A549 (cell line): ENCODE data around the gene LOXL1. TPM values are rescaled to one million over a fixed set of nuclear protein-coding genes. Genes with fewer than 3 reads are reported as not detected.

ENCODE experiments used
- ATAC-seq, 2 experiments: fragments of 200-7000 bp in 1 of 2; fragments of >200 bp in 1 of 2; cut with Nextera tagmentation in 1 of 2; cut with Tn5 transposase in 1 of 2; 3 replicates each; pipeline versions ENCODE4 v1.8.0 to v1.9.1; 2018 to 2020; ENCODE audit warnings: mild to moderate bottlenecking in 1 of 2, moderate library complexity in 1 of 2
- CTCF ChIA-PET: fragments of 300-600 bp; sonication (Branson Sonifier 250); formaldehyde crosslinking; extraction: SDS; loops from one replicate; lab custom pipeline; 2021; ENCODE audit warnings: antibody characterized with exemption, inconsistent platforms; lab: Yijun Ruan, JAX
- POLR2A ChIA-PET: fragments of 350-600 bp; formaldehyde crosslinking; extraction: SDS; loops from one replicate; lab custom pipeline; 2021; ENCODE audit warnings: antibody characterized with exemption, inconsistent platforms; lab: Yijun Ruan, JAX
- DNase-seq, 2 experiments: peaks; one replicate each; pipeline versions ENCODE4 v3.0.0 to v3.0.0-alpha.2; 2011 to 2016; ENCODE audit warnings: low read depth in 1 of 2, low spot score in 1 of 2
- FAIRE-seq: peaks from 2 replicates; lab custom pipeline; 2011; peaks lifted over from hg19 to GRCh38; lab: Jason Lieb, UNC
- H3K27ac ChIP-seq, 2 experiments: fragments of >200 bp; sonication (Bioruptor Twin); formaldehyde crosslinking; 3 replicates each; pipeline ENCODE4 v1.5.1; 2016 to 2017
- H3K4me1 ChIP-seq: fragments of >200 bp; sonication (Bioruptor Twin); formaldehyde crosslinking; 3 replicates; pipeline ENCODE4 v1.6.1; 2016
- H3K4me2 ChIP-seq: fragments of >200 bp; sonication (Bioruptor Twin); formaldehyde crosslinking; 3 replicates; pipeline ENCODE4 v1.6.1; 2016
- H3K4me3 ChIP-seq: fragments of >200 bp; sonication (Bioruptor Twin); formaldehyde crosslinking; 3 replicates; pipeline ENCODE4 v1.5.1; 2016
- H3K9me3 ChIP-seq: fragments of >200 bp; sonication (Bioruptor Twin); formaldehyde crosslinking; 3 replicates; pipeline ENCODE4 v1.6.1; 2016
- BCL3 ChIP-seq: fragments of >200 bp; sonication (Bioruptor Twin); formaldehyde crosslinking; IDR thresholded peaks from 3 replicates; pipeline ENCODE4 v1.6.1; 2016
- BHLHE40 ChIP-seq: IDR thresholded peaks from 2 replicates; pipeline ENCODE4 v1.6.1; 2012; ENCODE audit warnings: low read depth, low read length, inconsistent platforms
- CTCF ChIP-seq: fragments of >200 bp; sonication (Bioruptor Twin); formaldehyde crosslinking; IDR thresholded peaks from 3 replicates; pipeline ENCODE4 v1.5.1; 2016
- EHMT2 ChIP-seq: fragments of 200-600 bp; sonication (generic); IDR thresholded peaks from 2 replicates; pipeline ENCODE4 v1.6.1; 2016; ENCODE audit warnings: antibody characterized with exemption, low read depth, mild to moderate bottlenecking, moderate library complexity
- ELK1 ChIP-seq: fragments of 150-350 bp; IDR thresholded peaks from 2 replicates; pipeline ENCODE4 v1.6.1; 2014; ENCODE audit warnings: low read depth, mild to moderate bottlenecking, low read length
- EP300 ChIP-seq, 2 experiments: fragments of >200 bp; sonication (Bioruptor Twin); formaldehyde crosslinking; IDR thresholded peaks; 2 replicates in 1 of 2; 3 replicates in 1 of 2; pipeline ENCODE4 v1.6.1; 2016 to 2017
- FOXS1 ChIP-seq: fragments of 250-450 bp; sonication (Bioruptor Pico); IDR thresholded peaks from 2 replicates; pipeline ENCODE4 v1.5.0; 2020; ENCODE audit warnings: mild to moderate bottlenecking, moderate library complexity
- HMGXB4 ChIP-seq: fragments of 250-450 bp; sonication (Bioruptor Pico); IDR thresholded peaks from 2 replicates; pipeline ENCODE4 v1.5.0; 2021; ENCODE audit warnings: mild to moderate bottlenecking, moderate library complexity, borderline replicate concordance
- KDM5A ChIP-seq: fragments of 200-600 bp; sonication (generic); IDR thresholded peaks from 2 replicates; pipeline ENCODE4 v1.6.1; 2016; ENCODE audit warnings: antibody characterized with exemption, mild to moderate bottlenecking
- MAX ChIP-seq: IDR thresholded peaks from 2 replicates; pipeline ENCODE4 v1.6.1; 2012
- NFE2L2 ChIP-seq: fragments of 150-350 bp; conservative IDR thresholded peaks from 2 replicates; pipeline ENCODE4 v1.6.1; 2014; ENCODE audit warnings: low read length
- PBX3 ChIP-seq: IDR thresholded peaks from 2 replicates; pipeline ENCODE4 v1.6.1; 2012
- PHF8 ChIP-seq: fragments of 200-600 bp; sonication (generic); IDR thresholded peaks from 2 replicates; pipeline ENCODE4 v1.6.1; 2016; ENCODE audit warnings: low read depth, mild to moderate bottlenecking, antibody characterized with exemption, moderate library complexity, borderline replicate concordance
- RAD21 ChIP-seq, 2 experiments: fragments of >200 bp in 1 of 2; sonication (Bioruptor Twin) in 1 of 2; formaldehyde crosslinking in 1 of 2; IDR thresholded peaks in 1 of 2; conservative IDR thresholded peaks in 1 of 2; 2 replicates in 1 of 2; 3 replicates in 1 of 2; pipeline ENCODE4 v1.6.1; 2012 to 2018; ENCODE audit warnings: inconsistent platforms in 1 of 2
- RFX5 ChIP-seq: fragments of 450-650 bp; IDR thresholded peaks from 2 replicates; pipeline ENCODE4 v1.7.1; 2014; ENCODE audit warnings: antibody characterized with exemption, mild to moderate bottlenecking, moderate library complexity
- RNF2 ChIP-seq: fragments of 200-600 bp; sonication (generic); IDR thresholded peaks from 2 replicates; pipeline ENCODE4 v1.6.1; 2016; ENCODE audit warnings: low read depth, mild to moderate bottlenecking, antibody characterized with exemption, moderate library complexity, borderline replicate concordance
- TP53 ChIP-seq: fragments of 250-450 bp; sonication (Bioruptor Pico); IDR thresholded peaks from 2 replicates; pipeline ENCODE4 v1.5.0; 2021; ENCODE audit warnings: mild to moderate bottlenecking, moderate library complexity
- WGBS: methylation state at CpG from one replicate; pipeline ENCODE4 v1.1.6; 2017; ENCODE audit errors: missing lambda C conversion rate; 5-methylcytosine and 5-hydroxymethylcytosine counted together
- polyA plus RNA-seq, 4 experiments: library from polyadenylated mRNA; depleted of rRNA in 3 of 4; stranded (reverse); fragments of >200 nt; fragmentation: RNase III in 1 of 4; extraction: RNeasy Plus Mini Kit Qiagen cat#74134 plus additional on column Dnase treatment in 1 of 4; gene quantifications; 2 replicates in 3 of 4; 3 replicates in 1 of 4; pipeline ENCODE4 v1.2.3, GENCODE V29; 2011 to 2017

The LOXL1 gene
- polyA plus RNA-seq, 2 of the 4 experiments (the other 2 are of a cell fraction) = 0.62 to 0.65 TPM

GRCh38 chr15:73949496-73949895 is 23.2 kb downstream of the LOXL1 start (continued):
- no peak for TF ChIP-seq NFE2L2
- no peak for TF ChIP-seq EP300 (IDR thresholded peaks at IDR 0.05)
- no peak for TF ChIP-seq RNF2
- TF ChIP-seq PBX3 = no peak
- no peak for TF ChIP-seq RFX5
- TF ChIP-seq BHLHE40 = no peak
- TF ChIP-seq FOXS1 (CRISPR knock-in tag) = no peak
- TF ChIP-seq KDM5A = no peak
- no peak for TF ChIP-seq EHMT2

GRCh38 chr15:73950479-73950830 is 24.2 kb downstream of the LOXL1 start:
- Histone ChIP-seq H3K4me2 (no peak overlapping the region), H3K4me3 (no peak overlapping the region), H3K4me1 (no peaks in the 10 kb centered on the region)
- POLR2A ChIA-PET = interaction anchor here (0.6 kb wide), 1 partner anchor 44 kb away, joined by 3 read pairs; the partner anchor contains the start of gene PML
- CTCF ChIA-PET = interaction anchor here (0.8 to 4.6 kb wide), 17 partner anchors 9 to 372 kb away, joined by 3 to 64 read pairs (median 6); partner anchors contain the start of gene PML
- no peak for DNase-seq
- TF ChIP-seq PHF8 = no peak
- no peak for TF ChIP-seq HMGXB4 (CRISPR knock-in tag)
- no peak for TF ChIP-seq ELK1
- TF ChIP-seq EHMT2 = no peak
- TF ChIP-seq, all 56 proteins: peak for 0
- FAIRE-seq (no peak), ATAC-seq (no peak)
- no peaks in the 10 kb centered on the region for H3K9me3 ChIP-seq
- no peak overlapping the region for H3K27ac ChIP-seq

- peak; percentile 80 for DNase-seq
- Histone ChIP-seq H3K9me3 (no peaks in the 10 kb centered on the region), H3K4me2 (no peak overlapping the region), H3K4me3 (no peak overlapping the region), H3K27ac (peak overlapping the region in 1 of 2 experiments; percentile 73; a peak in 3 of 6 replicates), H3K4me1 (no peaks in the 10 kb centered on the region)
- ChIA-PET POLR2A (interaction anchor here (0.6 kb wide), 1 partner anchor 43 kb away, joined by 3 read pairs; the partner anchor contains the start of gene PML), CTCF (interaction anchor here (0.7 to 4.6 kb wide), 21 partner anchors 8 to 371 kb away, joined by 3 to 64 read pairs (median 4); partner anchors contain the start of gene PML)
- TF ChIP-seq FOXS1 (CRISPR knock-in tag) (no peak), MAX (peak; percentile 41; the same call in 1 of the 2 replicates), BCL3 (no peak), RAD21 (conservative IDR thresholded peaks at IDR 0.05 in 1 of 2, IDR thresholded peaks at IDR 0.05 in 1 of 2) (peak; percentile 64 to 71), CTCF (peak; percentile 58), TP53 (no peak)
- 18% methylated on average over 11 of the region's 15 CpGs for WGBS
- peak; percentile 94 to 99 for ATAC-seq
- FAIRE-seq = no peak
These were observed 24.7 kb downstream of the LOXL1 start for GRCh38 chr15:73950831-73951561.
